Right renal pelvis (tissue), 4 donors: ENCODE measurements around the gene SPRR2A. TPM values are rescaled to one million over a fixed set of nuclear protein-coding genes. Genes with fewer than 3 reads are reported as not detected.
"Not testable (repeated sequence)": the region's sequence is repeated elsewhere in the genome, so short reads cannot be mapped to it uniquely, and the experiment has no call there.

Experiments used
- DNase-seq, 4 donors: peaks; one replicate each; pipeline ENCODE4 v3.0.0-alpha.2; 2013; ENCODE audit warnings: low read depth in 4 of 4, low spot score in 3 of 4, missing footprints in 1 of 4
- polyA plus RNA-seq, 4 donors: library from polyadenylated mRNA; unstranded; fragments of 120-200 nt; gene quantifications; one replicate each; pipeline ENCODE4 v1.2.1, GENCODE V29; 2013; ENCODE audit not compliant: insufficient read length in 4 of 4

SPRR2A gene
- polyA plus RNA-seq, 4 donors, result 0.09 TPM; not detected in 3

DNA sequence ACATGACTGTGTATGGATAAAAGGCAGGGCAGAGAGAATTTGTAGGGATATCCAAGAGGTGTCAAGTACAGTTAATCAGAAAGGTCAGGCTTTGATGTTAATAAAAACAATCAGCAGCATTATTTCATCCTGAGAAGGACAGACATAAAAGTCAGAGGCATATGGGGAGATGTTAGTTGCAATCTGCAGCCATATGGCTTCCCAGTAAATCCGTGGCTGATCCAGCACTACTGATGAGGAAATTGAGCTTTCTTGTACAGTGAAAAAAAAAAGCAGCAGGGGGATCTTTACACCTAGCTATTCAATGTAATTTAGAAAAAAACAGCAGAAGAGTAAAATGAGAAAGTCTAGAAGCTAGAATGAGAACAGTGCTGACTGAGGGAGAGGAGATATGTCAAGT lies 28.5 kb downstream of the SPRR2A start:
- no peak for DNase-seq

DNA sequence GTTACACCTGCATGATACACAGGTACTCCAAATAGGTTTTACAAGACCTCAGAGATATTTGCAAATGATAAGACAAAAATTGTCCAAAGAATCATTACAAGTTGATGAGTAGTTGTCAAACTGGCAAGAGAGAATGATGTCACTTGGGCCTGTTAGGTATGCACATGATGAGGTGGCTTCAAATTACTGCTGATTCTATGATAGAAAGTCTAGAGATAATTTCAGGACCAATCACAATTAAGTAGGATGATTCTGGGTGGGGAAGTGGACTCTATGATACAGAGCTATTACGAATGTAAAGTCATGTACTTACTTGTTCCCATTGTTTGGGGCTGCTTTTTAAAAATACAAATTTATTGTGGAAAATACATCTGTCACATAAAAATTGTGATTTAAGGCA lies 31.5 kb downstream of the SPRR2A start:
- no peak for DNase-seq

DNA sequence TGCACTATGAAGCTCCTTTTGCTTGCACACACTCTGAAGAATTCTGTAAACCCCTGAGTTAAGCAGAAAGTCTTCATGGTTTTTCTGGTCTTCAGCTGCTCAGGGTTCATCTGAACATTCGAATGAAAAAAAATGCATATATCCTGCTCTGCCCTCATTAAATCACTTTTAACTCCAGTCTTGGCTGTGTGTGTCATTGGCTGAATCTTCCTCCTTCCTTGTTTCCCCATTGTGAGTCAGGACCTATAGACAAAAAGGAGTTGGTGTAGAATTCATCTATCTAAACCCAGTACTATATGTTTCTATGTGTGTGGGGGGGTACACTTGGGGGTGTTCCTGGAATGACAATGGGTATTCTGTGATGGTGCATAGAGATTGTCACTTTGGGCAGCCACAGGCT lies 32.9 kb downstream of the SPRR2A start:
- DNase-seq, result no peak

DNA sequence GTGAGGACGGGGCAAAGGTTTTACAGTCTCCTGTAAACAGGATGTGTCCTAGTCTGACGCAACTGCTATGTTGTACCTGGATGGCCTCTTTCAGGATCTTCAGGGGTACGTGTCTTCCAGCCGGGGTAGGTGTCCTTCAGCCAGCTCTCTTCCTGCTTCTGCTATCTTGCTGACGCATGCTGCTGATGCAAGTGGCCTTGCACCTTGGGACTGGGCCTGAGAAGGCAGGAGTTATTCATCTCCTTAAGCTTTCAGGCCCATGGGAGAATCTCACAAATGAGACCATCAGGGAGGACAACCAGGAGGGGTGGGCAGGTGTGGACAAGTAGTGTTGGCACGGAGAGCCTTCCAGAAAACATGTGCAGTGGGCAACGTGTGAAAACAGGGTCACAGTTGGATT lies 34.2 kb downstream of the SPRR2A start:
- no peak for DNase-seq

DNA sequence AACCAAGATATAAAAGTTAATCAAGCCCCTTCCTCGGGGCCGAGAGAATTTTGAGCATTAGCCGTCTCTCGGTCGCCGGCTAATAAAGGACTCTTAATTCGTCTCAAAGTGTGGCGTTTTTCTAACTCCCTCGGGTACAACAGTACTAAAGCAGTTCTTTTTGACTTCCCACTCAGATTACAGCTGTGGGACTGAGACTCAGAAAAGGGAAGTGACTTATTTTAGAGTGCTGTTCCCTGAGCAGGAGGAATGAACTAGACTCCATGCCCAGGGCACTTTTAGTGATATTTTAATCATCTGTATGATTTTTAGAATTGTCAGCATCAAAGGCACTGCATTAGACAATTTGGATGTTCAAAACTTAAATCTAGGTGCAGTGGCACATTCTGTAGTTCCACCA lies 35.0 kb downstream of the SPRR2A start:
- not testable (repeated sequence) for DNase-seq

DNA sequence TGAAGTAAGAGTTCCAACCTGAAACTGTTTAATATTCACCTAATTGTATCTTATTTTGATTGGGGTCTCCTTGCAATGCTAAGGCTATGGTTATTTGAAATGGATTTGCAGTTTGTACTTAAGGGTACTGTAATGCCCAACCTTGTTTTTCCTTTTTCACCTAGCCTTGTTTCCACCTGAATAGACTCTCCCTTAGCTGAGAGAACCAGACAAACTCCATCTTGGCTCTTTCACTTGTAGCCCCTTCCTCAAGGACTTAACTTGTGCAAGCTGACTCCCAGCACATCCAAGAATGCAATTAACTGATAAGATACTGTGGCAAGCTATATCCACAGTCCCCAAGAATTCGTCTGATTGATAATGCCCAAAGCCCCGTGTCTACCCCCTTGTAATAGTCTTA lies 35.5 kb downstream of the SPRR2A start:
- not testable (repeated sequence) for DNase-seq

DNA sequence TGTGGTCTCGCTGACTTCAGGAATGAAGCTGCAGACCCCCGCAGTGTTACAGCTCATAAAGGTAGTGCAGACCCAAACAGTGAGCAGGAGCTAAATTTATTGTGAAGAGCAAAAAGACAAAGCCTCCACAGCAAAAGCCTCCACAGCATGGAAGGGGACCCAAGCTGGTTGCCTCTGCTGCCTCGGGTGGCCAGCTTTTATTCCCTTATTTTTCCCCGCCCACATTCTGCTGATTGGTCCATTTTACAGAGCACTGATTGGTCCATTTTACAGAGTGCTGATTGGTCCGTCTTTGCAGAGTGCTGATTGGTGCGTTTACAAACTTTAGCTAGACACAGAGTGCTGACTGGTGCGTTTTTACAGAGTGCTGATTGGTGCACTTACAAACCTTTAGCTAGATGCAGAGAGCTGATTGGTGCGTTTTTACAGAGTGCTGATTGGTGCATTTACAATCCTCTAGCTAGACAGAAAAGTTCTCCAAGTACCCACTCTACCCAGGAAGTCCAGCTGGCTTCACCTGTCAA lies 46.0 kb downstream of the SPRR2A start:
- not testable (repeated sequence) for DNase-seq

Other genes with a start within 250 kb of the SPRR2A start
- gene LCE1B, start 245.5 kb downstream of the SPRR2A start, polyA plus RNA-seq, result not detected
- gene LCE1A, start 230.0 kb downstream of the SPRR2A start, polyA plus RNA-seq, result not detected
- not detected for gene LCE6A, start 214.7 kb downstream of the SPRR2A start, polyA plus RNA-seq
- gene LCE7A, start 197.5 kb downstream of the SPRR2A start, polyA plus RNA-seq, result not detected
- not detected for gene SMCP, start 179.2 kb downstream of the SPRR2A start, polyA plus RNA-seq
- gene IVL, start 149.0 kb downstream of the SPRR2A start, polyA plus RNA-seq, result under 1 TPM in 3 of 4 donors, not detected in 1; 0.24 to 0.67 (median 0.55) TPM
- not detected for gene SPRR5, start 110.3 kb downstream of the SPRR2A start, polyA plus RNA-seq
- not detected for gene SPRR4, start 86.9 kb downstream of the SPRR2A start, polyA plus RNA-seq
- under 1 TPM in 1 of 4 donors, not detected in 3; 0.21 TPM for gene SPRR1A, start 73.4 kb downstream of the SPRR2A start, polyA plus RNA-seq
- gene SPRR3, start 55.8 kb downstream of the SPRR2A start, polyA plus RNA-seq, result under 1 TPM in 2 of 4 donors, not detected in 2; 0.18 to 0.49 TPM
- gene SPRR1B, start 26.3 kb downstream of the SPRR2A start, polyA plus RNA-seq, result not detected
- not detected for gene SPRR2D, start 16.4 kb downstream of the SPRR2A start, polyA plus RNA-seq
- under 1 TPM in 1 of 4 donors, not detected in 3; 0.17 TPM for gene SPRR2B, start 14.1 kb upstream of the SPRR2A start, polyA plus RNA-seq
- not detected for gene SPRR2E, start 37.0 kb upstream of the SPRR2A start, polyA plus RNA-seq
- gene SPRR2F, start 56.0 kb upstream of the SPRR2A start, polyA plus RNA-seq, result not detected
- not detected for gene SPRR2G, start 93.4 kb upstream of the SPRR2A start, polyA plus RNA-seq
- not detected for gene LELP1, start 145.9 kb upstream of the SPRR2A start, polyA plus RNA-seq
- not detected for gene PRR9, start 160.1 kb upstream of the SPRR2A start, polyA plus RNA-seq
- not detected for gene LORICRIN, start 202.2 kb upstream of the SPRR2A start, polyA plus RNA-seq